Cardiac atrium fibroblast (primary cell): ENCODE data around the gene MRPS35. TPM values are rescaled to one million over a fixed set of nuclear protein-coding genes. Genes with fewer than 3 reads are reported as not detected.

ENCODE experiments used
- total RNA-seq: library from RNA; depleted of rRNA; stranded (reverse); fragments of >200 nt; gene quantifications from 2 replicates; pipeline ENCODE4 v1.2.3, GENCODE V29; 2015

The MRPS35 gene
- total RNA-seq: 46.4 and 55.7 TPM in 2 replicates

DNA sequence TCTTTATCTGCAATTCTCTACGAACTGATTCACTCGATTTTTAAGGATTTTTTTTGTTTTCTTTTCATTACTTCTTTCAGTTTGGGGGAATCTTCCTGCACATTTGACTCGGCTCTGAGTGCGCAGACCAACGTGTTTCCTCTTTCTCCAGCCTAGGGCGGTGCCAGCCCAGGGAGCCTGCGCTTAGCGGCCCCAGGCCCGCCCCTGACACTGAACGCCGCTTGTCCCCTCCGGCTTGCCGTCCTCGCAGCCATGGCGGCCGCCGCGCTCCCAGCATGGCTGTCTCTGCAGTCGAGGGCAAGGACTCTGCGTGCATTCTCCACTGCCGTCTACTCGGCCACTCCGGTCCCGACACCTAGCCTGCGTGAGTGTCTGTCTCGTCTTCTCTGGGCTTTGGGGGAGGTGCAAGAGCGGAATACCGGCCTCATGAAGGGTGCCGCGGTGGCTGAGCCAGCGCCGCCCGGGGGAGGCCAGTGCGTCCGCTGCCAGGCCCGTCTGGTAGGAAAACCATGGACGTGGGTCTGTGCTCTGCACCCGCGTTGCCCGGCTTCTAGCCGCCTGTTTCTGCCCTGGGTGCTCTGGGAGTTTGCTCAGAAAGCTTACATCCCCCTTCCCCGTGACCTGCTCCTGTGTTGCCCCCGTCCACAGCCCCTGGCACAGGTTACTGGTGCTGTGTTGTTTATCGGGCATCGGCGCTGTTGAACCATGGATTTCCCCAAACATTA, at the start of gene MRPS35:
MRPS35 (plus strand) TSS at position 241 of the 725 bp plus-strand sequence; CDS start at position 253, 12 bp downstream.

DNA sequence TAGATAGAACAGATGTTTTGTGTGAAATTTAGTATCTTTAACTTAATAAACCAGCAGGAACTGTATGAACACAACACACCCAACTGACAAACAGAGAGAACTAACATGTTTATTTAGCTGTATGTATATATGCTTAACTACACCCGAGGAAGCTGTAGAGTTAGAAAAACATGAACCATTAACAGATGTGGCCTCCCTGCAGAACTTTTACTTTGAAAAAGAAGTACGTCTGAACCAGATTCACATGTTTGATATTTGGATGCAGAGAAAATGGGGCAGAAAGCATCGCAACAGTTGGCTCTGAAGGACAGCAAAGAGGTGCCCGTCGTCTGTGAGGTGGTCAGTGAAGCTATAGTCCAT, 14.4 kb upstream of the MRPS35 start, which contains the start of gene REP15:
REP15 (plus strand) TSS at position 155 of the 360 bp plus-strand sequence; CDS start at position 271, 116 bp downstream.

DNA sequence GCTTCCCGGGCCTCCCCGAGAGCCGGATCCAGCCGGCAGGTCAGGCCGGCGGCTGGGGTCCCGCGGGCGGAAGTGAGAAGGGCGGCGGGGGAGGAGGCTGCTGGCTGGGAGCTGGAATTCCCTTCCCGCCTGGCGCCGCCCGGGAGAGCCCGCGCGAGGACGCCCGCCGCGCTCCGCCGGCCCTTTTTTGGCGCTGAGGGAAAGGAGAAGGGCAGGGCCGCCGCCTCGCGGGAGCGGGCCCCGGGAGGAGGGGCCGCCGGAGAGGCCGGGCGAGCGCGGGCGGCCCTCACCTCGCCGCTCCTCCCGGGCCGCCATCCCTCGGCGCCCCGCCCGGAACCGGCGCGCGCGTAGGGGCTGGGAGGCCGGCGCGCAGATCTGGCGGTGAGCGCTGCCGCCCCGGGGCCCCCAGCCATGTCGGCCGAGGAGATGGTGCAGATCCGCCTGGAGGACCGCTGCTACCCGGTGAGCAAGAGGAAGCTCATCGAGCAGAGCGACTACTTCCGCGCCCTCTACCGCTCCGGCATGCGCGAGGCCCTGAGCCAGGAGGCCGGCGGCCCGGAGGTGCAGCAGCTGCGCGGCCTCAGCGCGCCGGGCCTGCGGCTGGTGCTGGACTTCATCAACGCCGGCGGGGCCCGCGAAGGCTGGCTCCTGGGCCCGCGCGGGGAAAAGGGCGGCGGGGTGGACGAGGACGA, 69.4 kb downstream of the MRPS35 start, which contains the start of the genes KLHL42 and MANSC4:
KLHL42 (plus strand) TSS at position 314 of the 692 bp plus-strand sequence; CDS start at position 412, 98 bp downstream.
MANSC4 (minus strand) TSS at position 317 of the 692 bp plus-strand sequence. CDS start 8,960 bp downstream, outside the sequence.

Other genes starting within 250 kb of the MRPS35 start
- 58.2 and 59.9 TPM in 2 replicates for gene PPFIBP1, start 186.6 kb upstream of the MRPS35 start, total RNA-seq
- 0.54 and 0.65 TPM in 2 replicates for gene REP15, start 14.4 kb upstream of the MRPS35 start, total RNA-seq
- 10.7 and 12.5 TPM in 2 replicates for gene KLHL42, start 69.4 kb downstream of the MRPS35 start, total RNA-seq
- not detected in 2 replicates for gene MANSC4, start 69.4 kb downstream of the MRPS35 start, total RNA-seq